ENCODE measurements around the gene PPP1R13L.

- TF ChIP-seq EZH2 (IDR thresholded peaks at IDR 0.05; ENCODE audit: borderline replicate concordance, insufficient read depth, low read depth, low read length, poor library complexity, severe bottlenecking): no peak
- no peak for TF ChIP-seq CTCF (IDR thresholded peaks at IDR 0.05)
Observed at GRCh38 chr19:45391346-45391745, 13.5 kb downstream of the PPP1R13L start.

Measured in B cell (primary cell).